HG03060 (cell line): ENCODE measurements around the gene ANKLE1.

ENCODE experiments used
- ATAC-seq: cut with Tn5 transposase; IDR thresholded peaks from one replicate; pipeline ENCODE4 v1.9.1; 2021; ENCODE audit warnings: low read depth, moderate number of reproducible peaks; ENCODE audit not compliant: unreplicated experiment

Gene ANKLE1

DNA sequence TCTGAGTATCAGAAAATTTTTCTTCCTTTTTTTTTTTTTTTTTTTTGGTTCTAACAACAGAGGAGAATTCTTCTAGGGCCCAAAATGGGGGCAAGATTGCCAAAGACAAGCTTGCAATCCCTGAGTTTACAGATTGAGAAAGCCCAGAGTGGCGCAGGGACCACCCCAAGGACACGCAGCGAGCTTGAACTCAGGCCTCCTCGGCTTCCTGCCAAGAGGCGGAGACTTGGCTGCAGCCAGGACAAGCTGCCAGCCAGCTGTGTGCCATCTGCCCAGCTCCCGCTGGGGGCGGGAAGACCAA lies 23.5 kb downstream of the ANKLE1 start:
- no peak for ATAC-seq

DNA sequence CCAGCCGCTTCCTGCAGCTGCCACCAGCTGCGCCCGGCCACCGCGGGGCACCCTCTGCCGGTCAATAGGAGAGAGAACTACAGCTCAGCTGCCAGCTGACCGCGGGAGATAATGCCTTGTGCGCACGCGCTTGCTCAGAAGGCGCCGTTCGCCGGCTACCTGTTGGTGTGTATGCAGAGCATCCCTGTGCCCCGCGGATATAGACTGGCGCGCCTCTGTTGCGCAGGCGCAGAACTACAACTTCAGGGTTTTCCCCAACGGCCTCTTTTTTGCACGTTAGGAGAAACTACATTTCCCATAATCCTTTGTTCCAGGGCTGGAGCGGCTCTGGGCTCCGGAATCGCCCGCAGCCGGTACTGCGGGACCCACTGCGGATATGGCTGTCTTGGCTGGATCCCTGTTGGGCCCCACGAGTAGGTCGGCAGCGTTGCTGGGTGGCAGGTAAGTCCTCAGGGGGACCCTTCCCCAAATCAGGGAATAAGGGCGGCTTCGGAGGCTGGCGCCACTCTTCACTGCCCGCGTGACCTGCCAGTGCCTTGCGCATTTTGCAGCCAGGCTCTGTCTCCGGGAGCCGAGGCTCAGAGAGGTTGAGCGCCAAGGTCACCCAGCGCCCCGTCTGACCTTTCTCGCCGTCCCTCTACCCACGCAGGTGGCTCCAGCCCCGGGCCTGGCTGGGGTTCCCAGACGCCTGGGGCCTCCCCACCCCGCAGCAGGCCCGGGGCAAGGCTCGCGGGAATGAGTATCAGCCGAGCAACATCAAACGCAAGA lies 24.0 kb downstream of the ANKLE1 start, which contains the start of gene MRPL34:
TSS of gene MRPL34 (plus strand) at position 356 of the 768 bp plus-strand sequence. CDS start at position 377, 21 bp downstream.
- ATAC-seq: peak; percentile 83

DNA sequence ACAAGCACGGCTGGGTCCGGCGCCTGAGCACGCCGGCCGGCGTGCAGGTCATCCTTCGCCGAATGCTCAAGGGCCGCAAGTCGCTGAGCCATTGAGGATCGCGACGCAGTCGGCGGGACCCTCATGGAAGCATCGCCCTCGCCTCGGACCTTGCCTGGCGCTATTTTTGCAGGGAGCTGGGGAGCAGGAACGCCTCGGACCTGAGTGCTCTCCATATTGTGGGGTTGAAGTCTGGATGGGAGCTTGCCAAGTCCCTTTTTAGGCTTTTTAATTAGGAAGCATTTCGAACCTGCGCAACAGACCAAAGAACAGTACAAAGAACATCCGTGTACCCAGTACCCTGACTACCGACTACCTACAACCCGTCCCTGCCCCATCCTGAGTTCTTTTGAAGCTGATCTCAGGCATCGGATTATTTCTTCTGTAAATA lies 24.6 kb downstream of the ANKLE1 start:
- no peak for ATAC-seq

DNA sequence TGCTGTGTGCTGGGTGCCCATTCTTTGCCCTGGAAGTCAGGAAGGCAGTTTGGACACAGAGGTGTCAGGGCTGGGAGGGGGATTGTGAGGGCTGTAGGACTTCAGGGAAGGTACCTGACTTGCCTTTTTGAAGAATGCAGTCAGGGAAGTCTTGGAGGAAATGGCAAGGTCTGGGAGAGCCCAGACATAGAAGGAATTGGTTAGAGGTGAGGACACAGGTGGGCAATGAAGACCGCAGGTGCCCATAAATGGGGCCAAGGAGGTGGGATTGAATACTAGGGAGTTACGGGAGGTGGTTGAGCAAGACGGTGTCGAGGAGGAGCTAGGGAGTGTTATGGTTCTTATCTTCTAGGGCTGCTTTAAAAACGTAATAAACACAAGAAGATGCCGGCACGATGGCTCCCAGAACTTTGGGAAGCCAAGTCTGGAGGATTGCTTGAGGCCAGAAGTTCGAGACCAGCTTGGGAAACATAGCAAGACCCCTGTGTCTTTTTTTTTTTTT lies 26.2 kb downstream of the ANKLE1 start:
- ATAC-seq: no peak

DNA sequence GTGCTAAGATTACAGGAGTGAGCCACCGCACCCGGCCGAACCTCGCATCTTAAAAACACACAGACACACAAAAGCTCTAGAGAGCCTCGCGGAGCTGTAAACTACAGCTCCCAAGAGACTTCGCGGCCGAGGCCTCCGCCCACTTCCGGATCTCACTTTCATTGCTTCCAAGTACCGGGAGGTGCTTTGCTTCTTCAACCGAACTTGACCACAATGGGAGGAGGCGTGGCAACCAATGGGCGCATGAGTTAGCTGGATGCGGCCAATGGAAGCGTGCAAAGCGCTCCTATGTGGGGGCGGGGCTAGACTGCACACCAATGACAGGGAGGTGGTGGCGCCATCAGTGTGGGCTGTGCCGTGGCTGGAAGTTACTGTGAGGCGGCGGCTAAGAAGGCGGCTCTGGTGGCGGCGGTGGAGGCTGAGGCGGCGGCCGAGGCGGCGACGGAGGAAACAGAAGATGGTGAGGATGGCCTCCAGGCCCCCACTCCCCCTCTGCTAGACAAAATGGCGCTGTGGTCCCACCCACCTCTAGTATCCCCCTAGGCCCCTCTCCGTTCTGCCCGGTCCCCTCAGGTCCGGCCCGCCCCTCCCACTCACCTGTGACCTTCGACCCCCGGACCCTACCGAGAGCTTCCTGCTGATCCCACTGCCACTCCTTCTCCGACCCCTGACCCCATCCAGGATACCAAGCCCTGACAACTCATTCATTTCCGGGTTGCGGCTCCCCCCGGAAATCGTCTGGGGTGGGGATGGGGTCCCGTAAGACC lies 27.7 kb downstream of the ANKLE1 start, which contains the start of gene DDA1:
TSS of gene DDA1 (plus strand) at position 366 of the 767 bp plus-strand sequence. CDS start at position 458, 92 bp downstream.
- peak; percentile 34 for ATAC-seq

DNA sequence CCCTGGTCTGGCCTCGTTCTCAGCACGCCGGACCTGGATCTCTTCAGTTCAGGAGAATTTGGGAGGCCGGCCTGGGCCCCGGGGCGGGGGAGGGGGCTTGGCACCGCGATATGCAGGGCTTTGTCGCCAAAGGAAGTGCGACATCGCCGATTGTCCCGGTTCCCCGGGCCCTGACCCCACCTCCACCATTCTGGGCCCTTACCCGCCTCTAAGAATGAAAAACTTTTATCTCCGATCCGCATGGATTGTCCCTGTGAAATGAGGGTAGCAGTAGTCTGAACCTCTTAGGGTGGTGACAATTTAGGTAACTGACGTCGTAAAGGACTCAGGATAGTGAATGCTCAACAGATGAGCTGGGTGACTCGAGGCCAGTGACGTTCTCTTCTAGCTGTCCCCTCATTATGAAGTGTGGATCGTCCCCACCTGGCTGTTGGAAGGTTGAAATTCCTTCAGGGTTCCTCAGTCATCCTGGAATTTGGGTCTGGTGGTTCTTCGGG lies 28.3 kb downstream of the ANKLE1 start:
- no peak for ATAC-seq

DNA sequence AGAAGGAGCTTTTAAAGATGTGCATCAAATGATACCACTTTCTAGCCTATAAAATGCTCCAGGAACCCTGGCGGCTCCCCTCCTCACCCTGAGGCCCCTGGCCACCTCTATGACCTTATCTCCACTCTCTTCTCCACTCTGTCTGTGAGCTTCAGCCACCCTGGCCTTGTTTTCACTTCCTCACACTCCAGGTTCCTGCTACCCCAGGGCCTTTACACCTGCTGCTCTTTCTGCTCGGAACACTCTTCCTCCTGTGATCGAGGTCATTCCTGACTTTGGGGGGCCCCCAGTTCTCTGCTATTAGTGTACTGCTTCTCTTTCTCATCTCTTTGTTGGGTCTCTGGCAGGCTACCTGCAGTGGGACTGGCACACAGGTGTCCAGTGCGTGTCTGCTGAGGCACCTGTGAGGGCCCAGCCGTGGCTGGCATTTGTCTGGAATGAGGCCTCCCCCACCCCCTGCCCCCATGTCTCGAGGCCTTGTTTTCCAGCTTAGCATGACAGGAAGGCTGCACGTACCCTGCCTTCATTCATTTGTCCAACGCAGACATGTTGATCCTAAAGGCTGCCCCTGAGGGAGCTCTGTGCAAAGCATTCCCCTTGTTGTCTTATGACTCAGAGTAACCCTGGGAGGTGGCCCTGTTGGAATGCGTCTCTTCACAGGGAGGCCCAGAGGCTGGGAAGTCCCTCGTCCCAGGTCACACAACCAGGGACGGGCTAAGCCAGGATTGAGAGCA lies 29.9 kb downstream of the ANKLE1 start:
- ATAC-seq: no peak

DNA sequence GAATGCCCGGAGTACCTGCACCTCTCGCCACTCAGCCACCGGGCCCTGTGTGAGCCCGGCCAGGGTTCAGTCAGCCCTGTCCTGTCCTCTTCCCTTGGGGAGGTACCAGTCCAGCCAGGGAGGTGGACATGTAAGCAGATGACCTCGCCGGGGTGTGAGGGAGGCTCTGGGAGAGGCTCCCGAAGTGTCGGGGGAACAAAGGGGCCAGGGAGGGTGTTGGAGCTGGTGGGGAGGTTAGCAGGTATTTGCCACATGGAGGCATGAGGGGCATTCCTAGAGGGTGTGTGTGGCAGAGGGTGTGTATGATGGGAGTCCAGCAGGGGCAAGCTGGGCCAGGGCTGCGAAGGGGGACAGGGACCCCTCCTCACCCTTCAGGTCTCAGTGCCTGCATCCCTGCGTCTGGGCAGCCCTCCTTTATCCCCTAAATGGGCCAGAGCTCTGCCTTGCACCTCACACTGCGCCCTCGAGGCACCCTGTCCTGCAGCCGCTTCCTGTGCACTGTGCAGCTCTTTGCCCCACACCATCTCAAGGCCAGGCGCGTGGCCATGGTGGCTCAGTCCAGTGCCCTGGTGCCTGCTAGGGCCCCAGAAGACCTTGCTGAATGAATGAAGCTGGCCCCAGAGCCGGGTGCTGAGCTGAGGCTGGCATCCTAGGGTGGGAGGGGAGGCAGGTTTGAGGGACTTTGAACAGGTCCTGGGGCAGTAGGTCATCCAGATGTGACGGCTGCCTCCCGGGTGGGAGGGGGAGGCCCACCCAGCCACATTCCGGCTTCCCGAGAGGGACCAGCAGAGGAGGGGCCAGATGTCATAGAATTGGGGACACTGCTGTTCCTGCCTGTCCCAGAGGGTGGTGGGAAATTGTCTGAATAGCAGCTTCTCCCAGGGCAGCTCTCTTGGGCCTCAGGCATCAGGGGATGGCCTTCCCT lies 30.8 kb downstream of the ANKLE1 start:
- no peak for ATAC-seq

DNA sequence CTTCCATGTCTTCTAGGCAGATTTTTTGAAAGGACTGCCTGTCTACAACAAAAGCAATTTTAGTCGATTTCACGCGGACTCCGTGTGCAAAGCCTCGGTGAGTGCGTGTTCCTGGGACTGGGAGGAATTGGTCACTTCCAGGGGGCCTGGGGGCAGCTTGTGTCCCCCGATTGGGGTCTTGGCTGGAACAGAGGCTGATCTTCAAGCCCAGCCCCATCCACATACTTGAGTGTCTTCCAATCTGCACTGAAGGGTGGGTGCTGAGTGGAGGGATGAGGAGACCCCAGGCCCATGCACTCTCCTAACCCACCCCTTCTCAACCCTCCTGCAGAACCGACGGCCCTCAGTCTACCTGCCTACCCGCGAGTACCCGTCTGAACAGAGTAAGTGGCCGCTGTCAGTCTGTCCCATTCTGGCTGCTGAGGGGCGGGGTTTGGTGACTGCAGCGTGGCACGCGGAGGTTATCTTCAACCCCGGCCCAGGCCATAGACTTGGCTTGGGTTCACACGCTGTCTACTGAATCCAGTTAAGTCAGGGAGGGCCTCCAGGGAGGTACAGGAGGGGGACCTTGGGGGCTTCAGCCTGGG lies 32.4 kb downstream of the ANKLE1 start:
- ATAC-seq: no peak

DNA sequence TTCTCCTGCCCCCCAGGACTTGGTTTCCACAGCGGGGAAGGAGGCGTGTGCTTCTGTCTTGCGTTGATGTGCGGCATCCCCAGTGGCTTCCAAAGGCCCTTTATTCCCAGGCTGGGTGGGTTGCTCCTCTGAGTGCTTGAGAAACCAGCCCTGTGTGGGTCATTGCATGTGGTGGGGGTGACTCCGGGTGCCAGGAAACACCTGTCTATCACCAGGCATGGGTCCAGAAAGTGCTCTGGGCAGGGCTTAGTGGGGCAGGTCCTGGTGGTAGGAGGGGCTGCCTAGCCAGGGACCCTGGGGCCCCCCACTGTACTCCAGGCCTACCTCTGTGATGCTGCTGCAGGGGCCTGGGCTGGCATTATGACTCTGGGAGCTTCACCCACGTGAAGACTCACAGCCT lies 37.3 kb downstream of the ANKLE1 start:
- ATAC-seq: no peak

DNA sequence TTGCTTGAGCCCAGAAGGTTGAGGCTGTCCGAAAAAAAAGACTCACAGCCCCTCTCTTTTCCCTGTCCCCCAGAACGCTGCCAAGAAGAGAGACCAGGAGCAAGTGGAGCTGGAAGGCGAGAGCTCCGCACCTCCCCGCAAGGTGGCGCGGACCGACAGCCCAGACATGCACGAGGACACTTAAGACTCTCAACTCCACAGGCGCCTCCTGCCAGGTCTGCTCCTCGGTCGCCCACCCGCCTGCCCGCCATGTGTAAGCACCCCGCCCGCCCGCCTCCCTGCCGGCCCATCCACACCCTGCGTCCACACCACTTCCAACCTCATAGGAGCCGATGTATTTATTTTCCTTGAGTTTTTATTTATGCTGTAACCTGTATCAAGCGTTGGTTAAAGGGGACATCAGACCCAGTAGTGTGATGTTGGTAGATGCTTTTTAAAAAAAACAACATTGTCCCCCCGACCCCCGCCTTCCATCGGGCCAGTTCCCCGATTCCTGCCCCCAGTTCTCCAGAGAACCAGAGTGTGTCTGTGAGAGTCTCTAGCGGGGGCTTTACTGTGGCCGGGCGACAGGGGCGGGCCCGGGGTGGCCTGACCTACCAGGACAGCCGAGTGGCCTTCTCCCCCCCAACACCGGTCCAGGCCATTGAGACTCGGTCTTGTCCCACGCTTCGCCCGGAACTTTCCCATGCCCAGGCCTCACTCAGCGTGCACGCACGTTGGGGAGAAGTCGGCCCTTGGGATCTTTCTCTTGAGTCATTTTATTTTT lies 38.0 kb downstream of the ANKLE1 start:
- ATAC-seq: no peak

DNA sequence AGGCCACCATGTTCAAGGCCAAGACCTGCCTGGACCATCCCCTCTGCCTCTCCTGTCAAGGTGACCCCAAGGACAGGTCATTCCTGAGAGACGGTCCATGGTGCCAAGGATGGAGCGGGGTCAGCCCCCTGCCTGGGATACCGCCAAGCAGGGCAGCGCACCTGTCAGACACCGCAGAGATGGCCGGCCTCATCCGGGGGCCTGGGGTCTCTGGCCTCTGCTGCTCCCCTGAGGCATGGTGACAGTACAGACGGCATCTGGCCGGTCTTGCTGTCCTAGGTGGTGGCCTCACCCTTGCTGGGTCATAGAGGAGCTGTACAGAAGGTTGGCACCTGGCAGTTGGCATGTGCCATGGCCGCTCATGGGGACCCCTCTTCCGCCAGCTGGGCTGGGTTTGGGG lies 38.7 kb downstream of the ANKLE1 start:
- ATAC-seq: no peak

DNA sequence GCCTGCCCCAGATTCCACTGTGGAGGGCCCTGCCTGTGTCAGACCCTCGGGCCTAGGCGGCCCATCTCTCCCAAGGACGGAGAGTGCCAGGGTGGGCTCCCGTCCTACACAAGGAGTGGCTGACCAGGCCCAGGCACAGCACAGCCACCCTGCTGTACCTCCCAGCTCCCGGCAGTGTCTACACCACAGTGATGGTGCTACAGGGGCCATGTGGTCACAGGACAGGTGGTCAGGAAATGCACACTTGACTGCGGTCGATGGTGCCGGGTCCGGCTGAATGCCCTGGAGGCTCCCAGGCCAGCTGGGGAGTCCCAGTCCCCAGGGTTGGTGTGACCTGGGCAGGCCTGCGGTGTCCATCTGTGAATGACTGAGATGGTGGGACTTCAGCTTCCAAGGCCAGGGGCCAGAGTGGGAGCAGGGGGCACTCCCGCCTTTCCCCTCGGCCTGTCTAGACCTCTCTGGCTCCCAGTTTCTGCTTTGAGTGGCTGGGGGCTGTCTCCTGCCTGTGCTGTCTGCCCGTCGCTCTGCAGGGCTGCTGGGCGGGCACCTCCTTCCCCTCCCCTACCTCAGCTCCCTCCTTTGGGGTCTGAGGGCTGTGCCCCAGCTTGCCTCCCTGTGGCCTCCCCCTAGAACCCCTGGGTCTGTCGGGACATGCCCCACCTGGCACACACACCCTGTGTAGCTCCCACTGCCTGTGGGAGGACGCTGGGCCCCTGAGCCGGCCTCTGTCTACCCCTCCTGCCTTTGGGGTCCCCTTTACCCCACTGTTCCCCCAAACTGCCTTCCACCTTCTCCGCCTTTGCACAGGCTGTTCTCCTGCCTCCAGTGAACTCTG lies 40.2 kb downstream of the ANKLE1 start:
- no peak for ATAC-seq

DNA sequence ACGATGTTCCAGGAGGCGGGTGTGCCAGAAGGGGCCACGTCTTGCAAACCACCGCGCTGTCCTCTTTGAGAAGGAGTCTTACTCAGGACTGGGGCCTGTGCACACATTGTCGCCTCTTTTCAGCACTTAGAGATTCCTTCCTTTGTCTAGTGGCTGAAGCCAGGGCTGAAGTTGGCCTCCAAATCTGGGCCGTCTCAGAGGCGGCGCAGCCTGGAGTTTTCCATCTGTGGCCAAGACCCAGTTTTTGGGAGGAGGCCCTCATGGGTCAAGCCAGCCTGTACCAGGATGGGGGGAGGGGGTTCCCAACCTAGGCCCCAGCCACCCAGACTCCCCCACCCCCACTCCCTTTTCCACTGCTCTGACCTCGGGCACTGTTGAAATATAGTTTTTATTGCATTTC lies 41.2 kb downstream of the ANKLE1 start:
- no peak for ATAC-seq

DNA sequence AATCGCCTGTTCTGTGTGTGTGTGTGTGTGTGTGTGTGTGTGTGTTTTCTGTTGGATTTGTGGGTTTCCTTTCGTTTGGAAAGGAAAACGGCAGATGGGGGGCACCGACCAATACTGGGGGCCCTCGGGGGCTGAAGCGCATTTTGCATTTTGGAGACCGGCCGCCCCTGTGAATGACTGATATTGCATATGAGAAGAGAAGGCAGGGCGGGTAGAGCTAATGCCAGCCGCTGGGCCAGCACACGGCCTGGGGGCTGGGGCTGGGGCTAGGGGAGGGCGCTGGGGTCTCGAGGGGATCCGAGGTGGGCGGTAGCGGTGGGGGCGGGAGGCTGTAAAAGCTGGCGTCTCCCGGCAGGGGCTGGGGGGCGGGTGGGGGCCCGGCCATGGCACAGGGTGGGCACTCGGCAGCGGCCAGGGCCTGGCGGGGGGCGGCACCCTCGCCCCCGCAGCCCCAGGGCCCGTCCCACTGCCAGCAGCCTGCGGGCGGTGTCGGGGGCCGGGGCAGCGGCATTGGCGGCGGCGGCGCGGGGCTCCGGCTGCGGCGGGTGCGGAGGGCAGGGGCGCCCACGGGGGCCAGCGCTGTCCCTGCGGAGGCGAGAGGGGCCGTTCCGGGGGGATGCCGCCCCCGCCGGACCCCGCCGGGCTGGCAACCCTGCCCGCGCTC lies 41.7 kb downstream of the ANKLE1 start:
- ATAC-seq: no peak

DNA sequence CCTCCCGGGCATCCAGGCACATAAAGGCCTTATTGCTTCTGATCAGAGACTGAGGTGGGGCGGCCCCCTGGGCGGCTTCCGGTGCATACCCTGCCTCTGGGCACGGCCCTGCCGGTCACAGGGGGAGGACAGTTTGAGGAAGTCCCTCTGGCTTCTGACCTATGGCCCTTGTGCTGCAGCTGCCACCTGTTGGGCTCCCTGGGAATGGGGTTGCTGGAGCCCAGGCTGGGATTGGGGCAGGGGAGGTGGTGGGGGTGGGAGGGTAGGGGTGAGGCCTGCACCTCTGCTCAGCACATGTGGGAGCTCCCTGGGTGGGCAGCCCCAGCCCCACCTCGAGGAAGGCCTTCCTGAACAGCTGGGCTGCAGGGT lies 42.2 kb downstream of the ANKLE1 start:
- ATAC-seq: no peak

DNA sequence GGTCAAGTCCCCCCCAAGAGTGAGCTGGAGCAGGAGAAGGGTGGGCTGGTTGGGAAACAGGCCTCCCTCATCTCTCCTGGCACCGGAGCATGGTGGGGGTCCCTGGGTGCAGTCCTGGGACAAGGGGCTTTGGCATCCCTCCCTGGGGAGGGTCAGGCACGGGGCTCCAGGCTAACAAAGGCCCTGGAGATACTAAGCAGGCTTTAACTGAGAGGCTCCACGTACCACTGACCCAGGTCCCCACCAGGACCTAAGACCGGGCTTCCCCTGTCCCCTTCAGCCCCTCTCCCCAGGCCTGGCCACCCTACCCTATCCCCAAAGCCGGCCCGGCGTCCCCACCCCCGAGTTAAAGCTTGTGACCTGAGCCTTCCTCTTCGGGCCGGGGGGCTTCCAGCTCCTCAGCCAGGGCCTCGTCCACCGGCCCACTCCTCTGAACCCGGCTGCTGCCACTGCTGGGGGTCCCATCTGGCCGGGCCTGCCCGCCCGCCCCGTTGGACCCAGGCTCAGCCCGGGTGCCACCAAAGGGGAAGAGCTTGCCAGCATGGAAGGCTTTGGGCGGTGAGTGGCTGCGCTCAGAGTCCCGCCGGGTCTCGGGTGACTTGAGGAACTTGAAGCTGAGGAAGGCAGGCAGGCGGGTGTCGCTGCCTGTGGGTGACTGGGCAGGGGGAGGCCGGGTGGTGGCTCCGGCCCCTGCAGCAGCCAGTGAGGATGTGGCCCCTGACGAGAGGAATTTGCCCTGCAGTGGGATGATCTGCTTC lies 42.8 kb downstream of the ANKLE1 start:
- no peak for ATAC-seq
